ENCODE data around the gene TRAK2. TPM values are rescaled to one million over a fixed set of nuclear protein-coding genes. Genes with fewer than 3 reads are reported as not detected.

Gene TRAK2
- total and polyA plus RNA-seq, 2 of the 8 experiments (the other 6 are each of a cell fraction or from before 2014, with no cell fraction given), result 4.5 to 15.7 TPM

DNA sequence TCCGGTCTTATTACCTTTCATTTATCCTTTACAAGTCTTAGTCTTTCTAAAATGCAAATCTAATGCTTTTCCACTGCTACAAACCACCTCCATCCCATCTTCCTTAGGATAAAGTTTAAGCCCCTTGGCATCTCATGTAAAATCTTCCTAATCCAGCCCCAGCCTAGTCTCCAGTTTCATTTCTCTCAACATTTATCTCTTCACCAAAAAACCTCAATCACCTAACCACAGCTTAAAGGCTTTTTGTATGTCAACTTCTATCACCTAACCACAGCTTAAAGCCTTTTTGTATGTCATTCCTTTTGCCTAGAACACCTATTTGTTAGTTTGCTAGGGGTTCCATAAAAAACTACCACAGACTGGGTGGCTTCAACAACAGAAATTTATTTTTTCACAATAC is 4.2 kb downstream of the TRAK2 start (continued):
- TF ChIP-seq BRCA1 (IDR thresholded peaks at IDR 0.05; ENCODE audit: low read depth, low read length) (no peak), EGR1 (IDR thresholded peaks at IDR 0.05; ENCODE audit: borderline replicate concordance, low read depth, low read length) (no peak), BACH1 (IDR thresholded peaks at IDR 0.05; ENCODE audit: low read length) (no peak), KDM4A (IDR thresholded peaks at IDR 0.05; ENCODE audit: low read depth, low read length, severe bottlenecking) (no peak)

Data from H1 (cell line).